Measurements from ENCODE around the gene MLANA. TPM values are rescaled to one million over a fixed set of nuclear protein-coding genes. Genes with fewer than 3 reads are reported as not detected.

Gene MLANA
- total and polyA plus RNA-seq, 10 donors: not detected

- no peaks in the 10 kb centered on the region for H3K9me3 ChIP-seq
- WGBS, 5 donors: 94 to 100% (median 98%) methylated on average over 3 of the region's 3 CpGs
These were observed 18.2 kb downstream of the MLANA start for GRCh38 chr9:5908918-5909317.

GRCh38 chr9:5909976-5910375, 19.3 kb downstream of the MLANA start:
- Histone ChIP-seq H3K27ac (no peak overlapping the region), H3K27me3 (replicated peaks in 1 of 7) (no peaks in the 10 kb centered on the region), H3K4me3 (no peak overlapping the region), H3K9me3 (no peaks in the 10 kb centered on the region), H3K4me1 (no peaks in the 10 kb centered on the region), H3K36me3 (peaks cover 0 to 53% (median 14%) of the 10 kb centered on the region in 6 donors)
- TF ChIP-seq POLR2AphosphoS5 (IDR thresholded peaks at IDR 0.05): no peak
- no peak for TF ChIP-seq POLR2A (IDR thresholded peaks at IDR 0.05)
- no peak for TF ChIP-seq CTCF (IDR thresholded peaks at IDR 0.05 in 8 of 11, conservative IDR thresholded peaks at IDR 0.05 in 3 of 11)
- intact Hi-C loops (cut with DNase I; ENCODE audit: low total_unique reads): no loop called here
- WGBS, 5 donors: 76 to 92% (median 80%) methylated on average over 3 of the region's 3 CpGs
- DNase-seq: no peak

More at GRCh38 chr9:5908918-5909317, 18.2 kb downstream of the MLANA start:
- Histone ChIP-seq H3K4me3 (no peak overlapping the region), H3K4me1 (no peaks in the 10 kb centered on the region), H3K27ac (no peak overlapping the region), H3K36me3 (peaks cover 0 to 63% (median 14%) of the 10 kb centered on the region in 6 donors), H3K27me3 (replicated peaks in 1 of 7) (no peaks in the 10 kb centered on the region)
- no peak for TF ChIP-seq POLR2AphosphoS5 (IDR thresholded peaks at IDR 0.05)
- no peak for TF ChIP-seq POLR2A (IDR thresholded peaks at IDR 0.05)
- TF ChIP-seq CTCF (IDR thresholded peaks at IDR 0.05 in 8 of 11, conservative IDR thresholded peaks at IDR 0.05 in 3 of 11): no peak
- intact Hi-C loops (cut with DNase I; ENCODE audit: low total_unique reads): no loop called here
- no peak for DNase-seq

- WGBS, 5 donors: 70 to 88% (median 76%) methylated on average over 1 of the region's 1 CpG
- Histone ChIP-seq H3K4me3 (no peak overlapping the region), H3K4me1 (no peaks in the 10 kb centered on the region), H3K9me3 (no peaks in the 10 kb centered on the region), H3K27me3 (replicated peaks in 1 of 7) (no peaks in the 10 kb centered on the region), H3K36me3 (peaks cover 0 to 47% (median 14%) of the 10 kb centered on the region in 6 donors), H3K27ac (no peak overlapping the region)
- TF ChIP-seq POLR2AphosphoS5 (IDR thresholded peaks at IDR 0.05) (no peak), POLR2A (IDR thresholded peaks at IDR 0.05) (no peak), CTCF (IDR thresholded peaks at IDR 0.05 in 8 of 11, conservative IDR thresholded peaks at IDR 0.05 in 3 of 11) (no peak)
- intact Hi-C loops (cut with DNase I; ENCODE audit: low total_unique reads): no loop called here
- no peak for DNase-seq
These were observed 19.8 kb downstream of the MLANA start for GRCh38 chr9:5910413-5911057.

- TF ChIP-seq POLR2A (IDR thresholded peaks at IDR 0.05) (no peak), CTCF (IDR thresholded peaks at IDR 0.05 in 8 of 11, conservative IDR thresholded peaks at IDR 0.05 in 3 of 11) (no peak), POLR2AphosphoS5 (IDR thresholded peaks at IDR 0.05) (no peak)
These were observed 24.7 kb downstream of the MLANA start for GRCh38 chr9:5915438-5915837.

More at GRCh38 chr9:5915438-5915837, 24.7 kb downstream of the MLANA start:
- Histone ChIP-seq H3K27me3 (replicated peaks in 1 of 7) (no peaks in the 10 kb centered on the region), H3K9me3 (no peaks in the 10 kb centered on the region), H3K36me3 (peaks cover 0 to 19% (median 2%) of the 10 kb centered on the region in 6 donors), H3K4me3 (no peak overlapping the region), H3K27ac (no peak overlapping the region), H3K4me1 (no peaks in the 10 kb centered on the region)
- no peak for DNase-seq
- 72 to 91% (median 80%) methylated on average over 4 of the region's 4 CpGs for WGBS, 5 donors
- intact Hi-C loops (cut with DNase I; ENCODE audit: low total_unique reads): no loop called here

All from spleen (tissue), 11 donors.